Neural crest cell (in vitro differentiated cells): ENCODE data around the gene RNF17. TPM values are rescaled to one million over a fixed set of nuclear protein-coding genes. Genes with fewer than 3 reads are reported as not detected.
"Not testable (repeated sequence)": the region's sequence is repeated elsewhere in the genome, so short reads cannot be mapped to it uniquely, and the experiment has no call there.

Experiments used
- DNase-seq: peaks from one replicate; pipeline ENCODE4 v3.0.0; 2021; ENCODE audit warnings: low read depth, mixed read lengths, low spot score
- H3K27ac Mint-ChIP-seq: one replicate; pipeline ENCODE4 v1.8.0; 2021; ENCODE audit warnings: mild to moderate bottlenecking, mixed read lengths; ENCODE audit not compliant: unreplicated experiment
- H3K27me3 Mint-ChIP-seq: 2 replicates; pipeline ENCODE4 v1.8.0; 2021; ENCODE audit warnings: low read depth, mild to moderate bottlenecking, mixed read lengths
- H3K36me3 Mint-ChIP-seq: 2 replicates; pipeline ENCODE4 v1.8.0; 2021; ENCODE audit warnings: low read depth, mild to moderate bottlenecking, mixed read lengths
- H3K4me1 Mint-ChIP-seq: 2 replicates; pipeline ENCODE4 v1.8.0; 2021; ENCODE audit warnings: mixed read lengths
- H3K4me3 Mint-ChIP-seq: one replicate; pipeline ENCODE4 v1.8.0; 2021; ENCODE audit warnings: mild to moderate bottlenecking, mixed read lengths
- H3K9me3 Mint-ChIP-seq: 2 replicates; pipeline ENCODE4 v1.8.0; 2021; ENCODE audit warnings: mixed read lengths
- CTCF ChIP-seq: fragments of 200-600 bp; sonication (generic); conservative IDR thresholded peaks from 2 replicates; pipeline ENCODE4 v1.5.0; 2021; ENCODE audit warnings: antibody characterized with exemption, mild to moderate bottlenecking
- total RNA-seq: library from RNA; stranded (reverse); gene quantifications from 2 replicates; pipeline ENCODE4 v1.2.1, GENCODE V29; 2021

The RNF17 gene
- total RNA-seq, 1 donor from 2014 or later, result not detected

- H3K27me3 Mint-ChIP-seq, result peaks cover 8% of the 10 kb centered on the region
- DNase-seq, result no peak
- no peaks in the 10 kb centered on the region for H3K4me1 Mint-ChIP-seq
- no peak overlapping the region for H3K27ac Mint-ChIP-seq
- no peak overlapping the region for H3K4me3 Mint-ChIP-seq
- no peaks in the 10 kb centered on the region for H3K9me3 Mint-ChIP-seq
- no peaks in the 10 kb centered on the region for H3K36me3 Mint-ChIP-seq
- TF ChIP-seq CTCF, result no peak
Observed at GRCh38 chr13:24802074-24802473, 38.1 kb downstream of the RNF17 start.

DNA sequence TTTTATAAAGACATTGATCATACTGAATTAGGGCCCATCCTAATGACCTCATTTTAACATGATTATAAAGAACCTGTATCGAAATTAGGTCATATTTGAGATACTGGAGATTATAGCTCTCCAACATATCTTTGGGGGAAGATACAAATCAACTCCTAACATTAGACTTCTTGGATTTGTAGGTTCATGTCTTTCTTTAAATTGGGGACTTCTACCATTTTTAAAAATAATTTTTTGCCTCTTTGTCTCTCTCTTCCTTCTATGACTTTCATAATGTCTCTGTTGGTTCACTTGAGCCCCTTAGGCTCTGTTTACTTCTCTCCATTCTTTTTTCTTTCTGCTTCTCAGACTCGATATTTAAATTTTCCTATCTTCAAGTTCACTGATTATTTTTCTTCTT lies 57.2 kb downstream of the RNF17 start:
- Mint-ChIP-seq H3K9me3 (peaks cover 12% of the 10 kb centered on the region), H3K4me3 (no peak overlapping the region), H3K27ac (no peak overlapping the region), H3K4me1 (no peaks in the 10 kb centered on the region), H3K36me3 (peaks cover 9% of the 10 kb centered on the region), H3K27me3 (no peaks in the 10 kb centered on the region)
- no peak for TF ChIP-seq CTCF
- no peak for DNase-seq

GRCh38 chr13:24822640-24823039 lies 58.7 kb downstream of the RNF17 start:
- DNase-seq, result no peak
- no peaks in the 10 kb centered on the region for H3K27me3 Mint-ChIP-seq
- no peak overlapping the region for H3K27ac Mint-ChIP-seq

GRCh38 chr13:24823122-24823710 lies 59.2 kb downstream of the RNF17 start:
- H3K4me3 Mint-ChIP-seq, H3K27me3 Mint-ChIP-seq, DNase-seq, H3K36me3 Mint-ChIP-seq, H3K27ac Mint-ChIP-seq, H3K4me1 Mint-ChIP-seq: not testable (repeated sequence)
- H3K9me3 Mint-ChIP-seq, result peaks cover 12% of the 10 kb centered on the region

More at GRCh38 chr13:24822640-24823039, 58.7 kb downstream of the RNF17 start:
- Mint-ChIP-seq H3K9me3 (peaks cover 12% of the 10 kb centered on the region), H3K4me3 (no peak overlapping the region), H3K36me3 (peaks cover 9% of the 10 kb centered on the region), H3K4me1 (no peaks in the 10 kb centered on the region)
- TF ChIP-seq CTCF, result no peak

DNA sequence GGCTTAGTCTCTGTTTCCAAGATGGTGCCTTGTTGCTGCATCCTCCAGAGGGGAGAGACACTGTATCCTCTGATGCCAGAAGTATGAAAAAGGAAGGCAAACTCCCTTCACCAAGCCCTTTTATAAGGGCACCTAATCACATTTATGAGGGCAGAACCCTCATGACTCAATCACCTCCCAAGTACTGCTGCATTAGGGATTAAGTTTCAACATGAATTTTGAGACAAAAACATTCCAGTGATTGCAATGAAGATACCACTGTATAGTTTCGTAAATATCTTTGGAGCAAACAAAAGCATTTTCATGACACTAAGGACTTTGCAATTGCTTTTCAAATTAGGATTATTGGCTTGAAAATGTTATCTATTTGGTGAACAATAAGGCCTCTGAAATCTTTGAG lies 63.8 kb downstream of the RNF17 start:
- H3K27me3 Mint-ChIP-seq, result no peaks in the 10 kb centered on the region
- no peaks in the 10 kb centered on the region for H3K4me1 Mint-ChIP-seq
- H3K27ac Mint-ChIP-seq, result no peak overlapping the region
- TF ChIP-seq CTCF, result no peak
- no peaks in the 10 kb centered on the region for H3K9me3 Mint-ChIP-seq
- no peak for DNase-seq
- no peak overlapping the region for H3K4me3 Mint-ChIP-seq
- H3K36me3 Mint-ChIP-seq, result no peaks in the 10 kb centered on the region

DNA sequence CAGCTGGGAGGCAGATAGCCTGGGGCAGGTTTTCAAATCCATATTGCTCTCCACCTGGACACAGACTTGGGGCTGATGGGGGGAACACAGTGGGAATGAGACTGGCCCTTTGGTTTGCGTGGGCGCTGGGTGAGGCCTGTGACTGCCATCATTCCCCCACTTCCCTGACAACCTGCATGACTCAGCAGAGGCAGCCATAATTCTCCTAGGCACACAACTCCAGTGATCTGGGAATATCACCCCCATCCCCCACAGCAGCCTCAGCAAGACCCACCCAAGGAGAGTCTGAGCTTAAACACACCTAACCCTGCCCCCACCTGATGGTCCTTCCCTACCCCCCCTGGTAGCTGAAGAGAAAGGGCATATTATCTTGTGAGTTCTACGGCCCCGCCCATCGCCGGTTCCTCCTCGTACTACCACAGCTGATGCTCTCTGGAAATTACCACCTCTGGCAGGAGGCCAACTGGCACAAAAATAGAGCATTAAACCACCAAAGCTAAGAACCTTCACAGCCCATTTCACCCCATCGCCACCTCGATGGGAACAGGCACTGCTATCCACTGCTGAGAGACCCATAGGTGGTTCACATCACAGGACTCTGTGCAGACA lies 71.0 kb downstream of the RNF17 start:
- no peak for TF ChIP-seq CTCF
- no peak overlapping the region for H3K4me3 Mint-ChIP-seq

DNA sequence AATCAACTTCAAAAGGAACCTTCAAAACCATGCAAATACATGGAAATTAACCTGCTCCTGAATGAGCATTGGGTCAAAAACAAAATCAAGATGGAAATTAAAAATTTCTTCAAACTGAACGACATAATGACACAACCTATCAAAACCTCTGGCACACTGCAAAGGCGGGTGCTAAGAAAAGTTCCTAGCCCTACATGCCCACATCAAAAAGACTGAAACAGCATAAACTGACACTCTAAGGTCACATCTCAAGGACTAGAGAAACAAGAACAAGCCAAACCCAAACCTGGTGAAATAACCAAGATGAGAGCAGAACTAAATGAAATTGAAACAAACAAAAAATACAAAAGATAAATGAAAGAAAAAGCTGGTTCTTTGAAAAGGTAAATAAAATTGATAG lies 73.6 kb downstream of the RNF17 start:
- H3K36me3 Mint-ChIP-seq, H3K4me3 Mint-ChIP-seq, H3K27me3 Mint-ChIP-seq, H3K9me3 Mint-ChIP-seq, DNase-seq, H3K4me1 Mint-ChIP-seq, H3K27ac Mint-ChIP-seq: not testable (repeated sequence)

More for the DNA sequence above, 71.0 kb downstream of the RNF17 start:
- Mint-ChIP-seq H3K9me3 (no peaks in the 10 kb centered on the region), H3K27ac (no peak overlapping the region), H3K4me1 (no peaks in the 10 kb centered on the region), H3K27me3 (peaks cover 7% of the 10 kb centered on the region), H3K36me3 (no peaks in the 10 kb centered on the region)
- no peak for DNase-seq
